Hepatocyte (in vitro differentiated cells): ENCODE data around the gene VAMP4. TPM values are rescaled to one million over a fixed set of nuclear protein-coding genes. Genes with fewer than 3 reads are reported as not detected.

Experiments used
- DNase-seq: peaks from one replicate; pipeline ENCODE4 v3.0.0-alpha.2; 2016; ENCODE audit warnings: low spot score
- H2AFZ ChIP-seq: fragments of 200-600 bp; sonication (generic); 2 replicates; pipeline ENCODE4 v1.6.0; 2016; ENCODE audit warnings: antibody characterized with exemption, mild to moderate bottlenecking
- H3K27ac ChIP-seq: fragments of 200-600 bp; sonication (generic); 2 replicates; pipeline ENCODE4 v1.5.1; 2016; ENCODE audit warnings: mild to moderate bottlenecking
- H3K27me3 ChIP-seq: fragments of 200-600 bp; sonication (generic); 2 replicates; pipeline ENCODE4 v1.6.1; 2016
- H3K36me3 ChIP-seq: fragments of 200-600 bp; sonication (generic); replicated peaks from 2 replicates; pipeline ENCODE4 v1.5.1; 2016; ENCODE audit warnings: low read depth; ENCODE audit not compliant: insufficient read depth
- H3K4me1 ChIP-seq: fragments of 200-600 bp; sonication (generic); 2 replicates; pipeline ENCODE4 v1.5.1; 2016; ENCODE audit warnings: mild to moderate bottlenecking, moderate library complexity; ENCODE audit not compliant: insufficient read depth
- H3K4me2 ChIP-seq: fragments of 200-600 bp; sonication (generic); 2 replicates; pipeline ENCODE4 v1.6.0; 2016
- H3K4me3 ChIP-seq: fragments of 200-600 bp; sonication (generic); 2 replicates; pipeline ENCODE4 v1.5.1; 2016; ENCODE audit warnings: mild to moderate bottlenecking
- H3K79me2 ChIP-seq: fragments of 200-600 bp; sonication (generic); 2 replicates; pipeline ENCODE4 v1.6.0; 2017; ENCODE audit warnings: mild to moderate bottlenecking
- H3K9me2 ChIP-seq: fragments of 200-600 bp; sonication (generic); replicated peaks from 2 replicates; pipeline ENCODE4 v1.6.0; 2017; ENCODE audit warnings: mild to moderate bottlenecking; ENCODE audit not compliant: insufficient read depth
- H3K9me3 ChIP-seq: fragments of 200-600 bp; sonication (generic); 2 replicates; pipeline ENCODE4 v1.5.1; 2016; ENCODE audit warnings: low read depth, mild to moderate bottlenecking
- H4K20me1 ChIP-seq: fragments of 200-600 bp; sonication (generic); 2 replicates; pipeline ENCODE4 v1.6.0; 2016; ENCODE audit warnings: mild to moderate bottlenecking; ENCODE audit not compliant: insufficient read depth, poor library complexity, severe bottlenecking
- EZH2 ChIP-seq: fragments of 200-600 bp; sonication (generic); IDR thresholded peaks from 2 replicates; pipeline ENCODE4 v1.6.1; 2016; ENCODE audit warnings: antibody characterized with exemption, mild to moderate bottlenecking, borderline replicate concordance
- EZH2phosphoT487 ChIP-seq: fragments of 200-600 bp; sonication (generic); IDR thresholded peaks from one replicate; pipeline ENCODE4 v1.6.1; 2018; ENCODE audit warnings: antibody characterized with exemption, mild to moderate bottlenecking, low read depth, moderate library complexity; ENCODE audit not compliant: unreplicated experiment, severe bottlenecking
- WGBS: methylation state at CpG from one replicate; pipeline ENCODE4 v1.1.6; 2016; ENCODE audit warnings: low lambda C conversion rate; ENCODE audit errors: missing lambda C conversion rate; 5-methylcytosine and 5-hydroxymethylcytosine counted together
- polyA plus RNA-seq: library from polyadenylated mRNA; unstranded; fragments of >200 nt; fragmentation: Nextera tagmentation; extraction: Ambion mirVana; gene quantifications from 2 replicates; pipeline ENCODE4 v1.2.1, GENCODE V29; 2016
- total RNA-seq: library from RNA; depleted of rRNA; stranded (reverse); fragments of >200 nt; gene quantifications from 2 replicates; pipeline ENCODE4 v1.2.3, GENCODE V29; 2014
- TF ChIP-seq, protein P1 (sequence below): fragments of 200-600 bp; sonication (generic); IDR thresholded peaks from 2 replicates; pipeline ENCODE4 v1.5.1; 2016; ENCODE audit warnings: antibody characterized with exemption, mild to moderate bottlenecking; ENCODE audit not compliant: poor library complexity

The VAMP4 gene
- total and polyA plus RNA-seq, 2 experiments from 2014 or later = 8.9 to 9.5 TPM

DNA sequence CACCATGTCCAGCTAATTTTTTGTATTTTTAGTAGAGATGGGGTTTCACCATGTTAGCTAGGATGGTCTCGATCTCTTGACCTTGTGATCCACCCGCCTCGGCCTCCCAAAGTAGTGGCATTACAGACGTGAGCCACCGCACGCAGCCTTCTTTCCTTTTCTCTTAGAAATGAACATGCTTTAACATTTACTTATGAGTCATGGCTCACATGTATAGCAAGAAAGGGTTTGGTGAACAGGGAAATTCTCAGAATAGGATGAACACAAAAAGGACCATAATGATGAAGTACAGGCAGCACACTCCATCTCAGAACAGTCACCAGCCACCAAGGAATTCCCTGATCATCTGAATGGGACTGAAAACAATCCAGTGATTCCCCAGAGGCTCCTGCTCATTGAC is 9.4 kb upstream of the VAMP4 start:
- DNase-seq = no peak
- no peaks in the 10 kb centered on the region for H3K9me3 ChIP-seq
- H3K9me2 ChIP-seq = no peaks in the 10 kb centered on the region
- no peaks in the 10 kb centered on the region for H3K4me1 ChIP-seq
- H3K4me3 ChIP-seq = no peak overlapping the region
- no peak overlapping the region for H2AFZ ChIP-seq
- no peaks in the 10 kb centered on the region for H4K20me1 ChIP-seq
- 98% methylated on average over 6 of the region's 6 CpGs for WGBS
- H3K27me3 ChIP-seq = no peaks in the 10 kb centered on the region
- no peaks in the 10 kb centered on the region for H3K36me3 ChIP-seq
- no peaks in the 10 kb centered on the region for H3K79me2 ChIP-seq
- TF ChIP-seq, protein P1, sequence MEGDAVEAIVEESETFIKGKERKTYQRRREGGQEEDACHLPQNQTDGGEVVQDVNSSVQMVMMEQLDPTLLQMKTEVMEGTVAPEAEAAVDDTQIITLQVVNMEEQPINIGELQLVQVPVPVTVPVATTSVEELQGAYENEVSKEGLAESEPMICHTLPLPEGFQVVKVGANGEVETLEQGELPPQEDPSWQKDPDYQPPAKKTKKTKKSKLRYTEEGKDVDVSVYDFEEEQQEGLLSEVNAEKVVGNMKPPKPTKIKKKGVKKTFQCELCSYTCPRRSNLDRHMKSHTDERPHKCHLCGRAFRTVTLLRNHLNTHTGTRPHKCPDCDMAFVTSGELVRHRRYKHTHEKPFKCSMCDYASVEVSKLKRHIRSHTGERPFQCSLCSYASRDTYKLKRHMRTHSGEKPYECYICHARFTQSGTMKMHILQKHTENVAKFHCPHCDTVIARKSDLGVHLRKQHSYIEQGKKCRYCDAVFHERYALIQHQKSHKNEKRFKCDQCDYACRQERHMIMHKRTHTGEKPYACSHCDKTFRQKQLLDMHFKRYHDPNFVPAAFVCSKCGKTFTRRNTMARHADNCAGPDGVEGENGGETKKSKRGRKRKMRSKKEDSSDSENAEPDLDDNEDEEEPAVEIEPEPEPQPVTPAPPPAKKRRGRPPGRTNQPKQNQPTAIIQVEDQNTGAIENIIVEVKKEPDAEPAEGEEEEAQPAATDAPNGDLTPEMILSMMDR = no peak
- TF ChIP-seq EZH2 = no peak
- no peak for TF ChIP-seq EZH2phosphoT487
- no peak overlapping the region for H3K4me2 ChIP-seq
- no peak overlapping the region for H3K27ac ChIP-seq

- WGBS = 86% methylated on average over 3 of the region's 3 CpGs
- TF ChIP-seq EZH2 = no peak
- TF ChIP-seq, protein P1 = no peak
- Histone ChIP-seq H3K9me3 (no peaks in the 10 kb centered on the region), H3K27ac (no peak overlapping the region), H3K79me2 (no peaks in the 10 kb centered on the region), H3K4me3 (no peak overlapping the region), H3K4me1 (no peaks in the 10 kb centered on the region), H3K9me2 (no peaks in the 10 kb centered on the region), H3K36me3 (no peaks in the 10 kb centered on the region), H4K20me1 (no peaks in the 10 kb centered on the region), H3K27me3 (no peaks in the 10 kb centered on the region), H3K4me2 (no peak overlapping the region), H2AFZ (no peak overlapping the region)
- DNase-seq = no peak
These were observed 6.8 kb upstream of the VAMP4 start for GRCh38 chr1:171748651-171749050.

- WGBS = 98% methylated on average over 8 of the region's 8 CpGs
- TF ChIP-seq, protein P1 = no peak
- TF ChIP-seq EZH2phosphoT487 = no peak
- TF ChIP-seq EZH2 = no peak
- Histone ChIP-seq H3K9me2 (no peaks in the 10 kb centered on the region), H3K4me3 (no peak overlapping the region), H4K20me1 (no peaks in the 10 kb centered on the region), H3K4me1 (no peaks in the 10 kb centered on the region), H3K36me3 (no peaks in the 10 kb centered on the region), H3K27me3 (no peaks in the 10 kb centered on the region), H3K79me2 (peaks cover 7% of the 10 kb centered on the region), H2AFZ (no peak overlapping the region), H3K4me2 (no peak overlapping the region), H3K9me3 (no peaks in the 10 kb centered on the region), H3K27ac (no peak overlapping the region)
- no peak for DNase-seq
These were observed 3.1 kb upstream of the VAMP4 start for GRCh38 chr1:171744986-171745385.
